ENCODE results near the gene CHPF. TPM values are rescaled to one million over a fixed set of nuclear protein-coding genes. Genes with fewer than 3 reads are reported as not detected.

Gene CHPF
- total and polyA plus RNA-seq, 10 of the 15 experiments (the other 5 are each of a cell fraction or from before 2014, with no cell fraction given): 0.09 to 17.4 (median 8.3) TPM; not detected in 1

- H2AFZ ChIP-seq (ENCODE audit: control insufficient read depth, low read depth, low read length): no peak overlapping the region
- POLR2A ChIA-PET: no interaction called here
- H3K36me3 ChIP-seq (ENCODE audit: control insufficient read depth in 2 of 2, insufficient read depth in 2 of 2, low read length in 1 of 2): no peaks in the 10 kb centered on the region
- RAD21 ChIA-PET (ENCODE audit: unreplicated experiment): no interaction called here
- intact Hi-C loops (cut with micrococcal nuclease; ENCODE audit: unreplicated experiment) (no loop called here), in situ Hi-C loops (cut with MboI) (no loop called here)
- H4K20me1 ChIP-seq (ENCODE audit: control insufficient read depth, insufficient read depth): no peaks in the 10 kb centered on the region
- H3K9me3 ChIP-seq (replicated peaks; ENCODE audit: control insufficient read depth, insufficient read depth, low read length): no peaks in the 10 kb centered on the region; the same call in 2 of the 3 replicates
- H3K27me3 ChIP-seq (replicated peaks in 1 of 2; ENCODE audit: control insufficient read depth in 2 of 2, insufficient read depth in 2 of 2, low read length in 1 of 2): peaks cover 0 to 3% of the 10 kb centered on the region in 2 experiments; a peak in 3 of 4 replicates
- no peak overlapping the region for H3K4me2 ChIP-seq (ENCODE audit: control insufficient read depth, insufficient read depth)
- no peak for DNase-seq (ENCODE audit: low read depth, low spot score)
- TF ChIP-seq YY1 (IDR thresholded peaks at IDR 0.05; ENCODE audit: low read depth, low read length): no peak
- TF ChIP-seq SMAD1 (IDR thresholded peaks at IDR 0.05; ENCODE audit: low read depth, partially characterized antibody): no peak
- no peak for TF ChIP-seq CHD4 (IDR thresholded peaks at IDR 0.05)
- TF ChIP-seq, protein P1, sequence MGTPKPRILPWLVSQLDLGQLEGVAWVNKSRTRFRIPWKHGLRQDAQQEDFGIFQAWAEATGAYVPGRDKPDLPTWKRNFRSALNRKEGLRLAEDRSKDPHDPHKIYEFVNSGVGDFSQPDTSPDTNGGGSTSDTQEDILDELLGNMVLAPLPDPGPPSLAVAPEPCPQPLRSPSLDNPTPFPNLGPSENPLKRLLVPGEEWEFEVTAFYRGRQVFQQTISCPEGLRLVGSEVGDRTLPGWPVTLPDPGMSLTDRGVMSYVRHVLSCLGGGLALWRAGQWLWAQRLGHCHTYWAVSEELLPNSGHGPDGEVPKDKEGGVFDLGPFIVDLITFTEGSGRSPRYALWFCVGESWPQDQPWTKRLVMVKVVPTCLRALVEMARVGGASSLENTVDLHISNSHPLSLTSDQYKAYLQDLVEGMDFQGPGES (IDR thresholded peaks at IDR 0.05): no peak
- TF ChIP-seq NR2F1 (conservative IDR thresholded peaks at IDR 0.05): no peak
- TF ChIP-seq RFX5 (IDR thresholded peaks at IDR 0.05; ENCODE audit: low read depth, low read length): no peak
- TF ChIP-seq LARP7 (IDR thresholded peaks at IDR 0.05): no peak
- no peak for TF ChIP-seq KDM1A (IDR thresholded peaks at IDR 0.05; ENCODE audit: borderline replicate concordance)
- TF ChIP-seq, protein P2, sequence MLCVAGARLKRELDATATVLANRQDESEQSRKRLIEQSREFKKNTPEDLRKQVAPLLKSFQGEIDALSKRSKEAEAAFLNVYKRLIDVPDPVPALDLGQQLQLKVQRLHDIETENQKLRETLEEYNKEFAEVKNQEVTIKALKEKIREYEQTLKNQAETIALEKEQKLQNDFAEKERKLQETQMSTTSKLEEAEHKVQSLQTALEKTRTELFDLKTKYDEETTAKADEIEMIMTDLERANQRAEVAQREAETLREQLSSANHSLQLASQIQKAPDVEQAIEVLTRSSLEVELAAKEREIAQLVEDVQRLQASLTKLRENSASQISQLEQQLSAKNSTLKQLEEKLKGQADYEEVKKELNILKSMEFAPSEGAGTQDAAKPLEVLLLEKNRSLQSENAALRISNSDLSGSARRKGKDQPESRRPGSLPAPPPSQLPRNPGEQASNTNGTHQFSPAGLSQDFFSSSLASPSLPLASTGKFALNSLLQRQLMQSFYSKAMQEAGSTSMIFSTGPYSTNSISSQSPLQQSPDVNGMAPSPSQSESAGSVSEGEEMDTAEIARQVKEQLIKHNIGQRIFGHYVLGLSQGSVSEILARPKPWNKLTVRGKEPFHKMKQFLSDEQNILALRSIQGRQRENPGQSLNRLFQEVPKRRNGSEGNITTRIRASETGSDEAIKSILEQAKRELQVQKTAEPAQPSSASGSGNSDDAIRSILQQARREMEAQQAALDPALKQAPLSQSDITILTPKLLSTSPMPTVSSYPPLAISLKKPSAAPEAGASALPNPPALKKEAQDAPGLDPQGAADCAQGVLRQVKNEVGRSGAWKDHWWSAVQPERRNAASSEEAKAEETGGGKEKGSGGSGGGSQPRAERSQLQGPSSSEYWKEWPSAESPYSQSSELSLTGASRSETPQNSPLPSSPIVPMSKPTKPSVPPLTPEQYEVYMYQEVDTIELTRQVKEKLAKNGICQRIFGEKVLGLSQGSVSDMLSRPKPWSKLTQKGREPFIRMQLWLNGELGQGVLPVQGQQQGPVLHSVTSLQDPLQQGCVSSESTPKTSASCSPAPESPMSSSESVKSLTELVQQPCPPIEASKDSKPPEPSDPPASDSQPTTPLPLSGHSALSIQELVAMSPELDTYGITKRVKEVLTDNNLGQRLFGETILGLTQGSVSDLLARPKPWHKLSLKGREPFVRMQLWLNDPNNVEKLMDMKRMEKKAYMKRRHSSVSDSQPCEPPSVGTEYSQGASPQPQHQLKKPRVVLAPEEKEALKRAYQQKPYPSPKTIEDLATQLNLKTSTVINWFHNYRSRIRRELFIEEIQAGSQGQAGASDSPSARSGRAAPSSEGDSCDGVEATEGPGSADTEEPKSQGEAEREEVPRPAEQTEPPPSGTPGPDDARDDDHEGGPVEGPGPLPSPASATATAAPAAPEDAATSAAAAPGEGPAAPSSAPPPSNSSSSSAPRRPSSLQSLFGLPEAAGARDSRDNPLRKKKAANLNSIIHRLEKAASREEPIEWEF (IDR thresholded peaks at IDR 0.05; ENCODE audit: insufficient replicate concordance, low read depth, low read length): no peak
- TF ChIP-seq NFXL1 (IDR thresholded peaks at IDR 0.05; ENCODE audit: borderline replicate concordance): no peak
- TF ChIP-seq ZNF274 (IDR thresholded peaks at IDR 0.05; ENCODE audit: insufficient read depth, insufficient read length): no peak
- no peak for TF ChIP-seq POLR2AphosphoS5 (IDR thresholded peaks at IDR 0.05; ENCODE audit: low read length)
- no peak for TF ChIP-seq GABPA (IDR thresholded peaks at IDR 0.05; ENCODE audit: low read depth)
- no peak for TF ChIP-seq ZNF384 (IDR thresholded peaks at IDR 0.05; ENCODE audit: borderline replicate concordance, low read depth, low read length)
- no peak for TF ChIP-seq ZZZ3 (IDR thresholded peaks at IDR 0.05; ENCODE audit: control insufficient read depth, insufficient read length, low read depth)
- TF ChIP-seq RCOR1 (conservative IDR thresholded peaks at IDR 0.05; ENCODE audit: low read depth, low read length): no peak
- ATAC-seq: no peak
- no peak overlapping the region for H3K9ac ChIP-seq (ENCODE audit: control insufficient read depth, insufficient read depth, low read length)
- H3K27ac ChIP-seq (ENCODE audit: control insufficient read depth, insufficient read depth): no peak overlapping the region
- CTCF ChIA-PET: no interaction called here
- no peak overlapping the region for H3K4me3 ChIP-seq
- no TSS peak for BruUV-seq (replicated peaks)
- no peaks in the 10 kb centered on the region; the same call in 1 of the 2 replicates for H3K4me1 ChIP-seq (ENCODE audit: control insufficient read depth, insufficient read depth, low read length)
- WGBS (ENCODE audit: insufficient coverage, insufficient replicate concordance, low lambda C conversion rate, missing lambda C conversion rate): 48% methylated on average over 19 of the region's 19 CpGs
- no peaks in the 10 kb centered on the region for H3K79me2 ChIP-seq (ENCODE audit: control insufficient read depth, insufficient read depth, low read length)
- FAIRE-seq: no peak
- SMC1A ChIA-PET (ENCODE audit: uncharacterized antibody, unreplicated experiment): no interaction called here
These were observed 12.8 kb upstream of the CHPF start for GRCh38 chr2:219556413-219556812.

All from GM12878 (cell line).